Neutrophil (primary cell): ENCODE measurements around the gene TTN.

Source experiments
- H3K27ac ChIP-seq: fragments of 200-600 bp; sonication (generic); 2 replicates; pipeline ENCODE4 v1.5.1; 2016; ENCODE audit warnings: mild to moderate bottlenecking, moderate library complexity
- H3K27me3 ChIP-seq: fragments of 200-600 bp; sonication (generic); 2 replicates; pipeline ENCODE4 v1.6.0; 2016; ENCODE audit warnings: mild to moderate bottlenecking
- H3K36me3 ChIP-seq: fragments of 200-600 bp; sonication (generic); 2 replicates; pipeline ENCODE4 v1.5.1; 2017
- H3K4me1 ChIP-seq, 2 experiments: fragments of 200-600 bp in 1 of 2; sonication (generic) in 1 of 2; 1 replicate in 1 of 2; 2 replicates in 1 of 2; pipeline versions ENCODE4 v1.5.1 to v1.6.1; 2013 to 2016; ENCODE audit warnings: low read depth in 1 of 2, low read length in 1 of 2, mild to moderate bottlenecking in 1 of 2, moderate library complexity in 1 of 2; ENCODE audit not compliant: control insufficient read depth in 1 of 2, insufficient read depth in 1 of 2
- H3K4me3 ChIP-seq, 2 experiments: fragments of 200-600 bp in 1 of 2; sonication (generic) in 1 of 2; 1 replicate in 1 of 2; 2 replicates in 1 of 2; pipeline ENCODE4 v1.5.1; 2013 to 2016; ENCODE audit warnings: low read depth in 1 of 2, low read length in 1 of 2, mild to moderate bottlenecking in 1 of 2, moderate library complexity in 1 of 2
- H3K9me3 ChIP-seq: fragments of 200-600 bp; sonication (generic); 2 replicates; pipeline ENCODE4 v1.5.1; 2016
- CTCF ChIP-seq: fragments of 200-600 bp; sonication (generic); IDR thresholded peaks from 2 replicates; pipeline ENCODE4 v1.5.1; 2016; ENCODE audit warnings: antibody characterized with exemption

TTN gene

DNA sequence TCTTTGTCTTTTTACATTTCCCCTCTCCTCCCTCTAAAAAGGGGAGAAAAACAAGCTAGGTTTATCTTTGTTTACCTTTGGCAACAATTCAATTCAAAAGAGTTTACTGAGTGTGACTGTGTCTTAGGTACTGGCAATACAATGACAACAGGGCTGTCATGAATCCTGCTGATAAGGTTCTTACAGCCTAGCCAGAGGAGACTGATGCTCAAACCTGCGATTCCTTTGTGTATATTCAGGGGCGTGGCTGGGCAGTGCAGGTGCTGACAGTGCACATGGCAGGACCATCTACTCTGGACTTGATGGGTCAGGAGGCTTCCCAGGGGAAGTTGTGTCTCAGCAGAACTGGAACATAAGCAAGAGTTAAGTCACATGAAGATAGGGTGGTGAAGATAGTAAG is 23.2 kb upstream of the TTN start:
- no peaks in the 10 kb centered on the region for H3K36me3 ChIP-seq
- H3K4me3 ChIP-seq = no peak overlapping the region
- no peak overlapping the region for H3K27ac ChIP-seq
- no peaks in the 10 kb centered on the region for H3K4me1 ChIP-seq
- H3K27me3 ChIP-seq = no peaks in the 10 kb centered on the region
- TF ChIP-seq CTCF = no peak
- no peaks in the 10 kb centered on the region for H3K9me3 ChIP-seq

GRCh38 chr2:178829981-178830380 is 22.8 kb upstream of the TTN start:
- H3K27me3 ChIP-seq = no peaks in the 10 kb centered on the region
- no peak overlapping the region for H3K4me3 ChIP-seq
- H3K27ac ChIP-seq = no peak overlapping the region
- no peak for TF ChIP-seq CTCF
- no peaks in the 10 kb centered on the region for H3K4me1 ChIP-seq
- no peaks in the 10 kb centered on the region for H3K9me3 ChIP-seq
- H3K36me3 ChIP-seq = no peaks in the 10 kb centered on the region

DNA sequence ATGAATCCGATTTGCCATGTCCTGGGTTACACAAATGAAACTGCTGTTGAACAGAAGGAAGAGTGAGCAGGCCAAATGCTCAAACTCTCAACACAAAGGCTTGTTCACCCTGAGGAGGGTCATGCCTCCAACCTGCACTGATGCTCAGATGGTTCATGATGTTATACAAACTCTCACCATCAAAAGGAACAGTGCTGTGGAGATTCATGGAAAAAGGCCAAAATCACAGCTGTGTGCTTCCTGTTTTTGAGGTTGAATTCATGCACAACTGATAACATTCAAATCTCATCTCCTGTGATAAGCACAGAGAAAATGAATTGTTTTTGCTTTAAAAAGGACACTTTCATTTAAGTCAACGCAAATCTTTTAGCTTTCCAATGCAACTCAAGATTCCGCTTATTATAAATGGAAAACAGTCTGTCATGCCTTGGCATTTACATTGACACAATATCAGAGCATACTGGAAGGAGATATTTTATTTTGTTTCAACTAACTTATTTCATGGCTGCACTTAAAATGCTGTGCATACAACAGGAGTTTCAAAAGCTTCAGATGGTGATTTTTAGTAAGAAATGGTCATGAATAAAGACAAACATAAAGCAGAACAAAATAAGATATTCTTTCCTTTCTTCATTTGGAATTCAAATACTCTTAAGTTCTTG is 22.2 kb upstream of the TTN start:
- Histone ChIP-seq H3K36me3 (no peaks in the 10 kb centered on the region), H3K4me1 (no peaks in the 10 kb centered on the region), H3K9me3 (no peaks in the 10 kb centered on the region), H3K4me3 (no peak overlapping the region), H3K27me3 (no peaks in the 10 kb centered on the region), H3K27ac (no peak overlapping the region)
- no peak for TF ChIP-seq CTCF

GRCh38 chr2:178828486-178828881 is 21.3 kb upstream of the TTN start:
- Histone ChIP-seq H3K27me3 (no peaks in the 10 kb centered on the region), H3K4me1 (no peaks in the 10 kb centered on the region), H3K9me3 (no peaks in the 10 kb centered on the region), H3K27ac (no peak overlapping the region), H3K36me3 (no peaks in the 10 kb centered on the region), H3K4me3 (no peak overlapping the region)
- TF ChIP-seq CTCF = no peak

GRCh38 chr2:178827739-178828485 is 20.7 kb upstream of the TTN start:
- Histone ChIP-seq H3K27ac (no peak overlapping the region), H3K36me3 (no peaks in the 10 kb centered on the region), H3K4me3 (no peak overlapping the region), H3K4me1 (no peaks in the 10 kb centered on the region), H3K27me3 (no peaks in the 10 kb centered on the region), H3K9me3 (no peaks in the 10 kb centered on the region)
- TF ChIP-seq CTCF = no peak
